ENCODE measurements around the gene ROR1.
"Not testable (repeated sequence)": the region's sequence is repeated elsewhere in the genome, so short reads cannot be mapped to it uniquely, and the experiment has no call there.

ROR1 gene

DNA sequence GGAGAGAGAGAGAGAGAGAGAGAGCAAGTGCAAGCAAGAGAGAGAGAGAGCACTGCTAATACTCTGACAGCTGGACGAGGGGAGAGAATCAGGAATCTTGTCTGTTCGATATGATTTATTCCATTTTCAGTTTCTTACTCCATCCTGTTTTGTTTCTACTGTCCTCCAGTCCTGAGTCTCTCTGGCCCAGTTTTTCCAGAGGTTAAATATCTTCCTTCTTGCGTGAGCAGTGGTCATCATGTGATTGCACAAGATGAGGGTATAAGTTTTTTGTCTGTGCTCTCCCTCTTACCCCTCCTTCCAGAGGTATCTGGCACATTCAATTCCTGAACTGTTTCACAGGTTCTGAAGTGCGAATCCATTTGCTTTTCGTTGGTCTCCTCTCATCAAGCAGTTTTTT is 446.4 kb downstream of the ROR1 start:
- ATAC-seq (ENCODE audit: low read depth) (no peak), DNase-seq (ENCODE audit: low spot score in 2 of 2) (no peak)
- Mint-ChIP-seq H3K4me3 (no peak overlapping the region), H3K9me3 (no peaks in the 10 kb centered on the region), H3K4me1 (no peaks in the 10 kb centered on the region), H3K27ac (no peak overlapping the region), H3K36me3 (no peaks in the 10 kb centered on the region), H3K27me3 (peaks cover 10% of the 10 kb centered on the region)

DNA sequence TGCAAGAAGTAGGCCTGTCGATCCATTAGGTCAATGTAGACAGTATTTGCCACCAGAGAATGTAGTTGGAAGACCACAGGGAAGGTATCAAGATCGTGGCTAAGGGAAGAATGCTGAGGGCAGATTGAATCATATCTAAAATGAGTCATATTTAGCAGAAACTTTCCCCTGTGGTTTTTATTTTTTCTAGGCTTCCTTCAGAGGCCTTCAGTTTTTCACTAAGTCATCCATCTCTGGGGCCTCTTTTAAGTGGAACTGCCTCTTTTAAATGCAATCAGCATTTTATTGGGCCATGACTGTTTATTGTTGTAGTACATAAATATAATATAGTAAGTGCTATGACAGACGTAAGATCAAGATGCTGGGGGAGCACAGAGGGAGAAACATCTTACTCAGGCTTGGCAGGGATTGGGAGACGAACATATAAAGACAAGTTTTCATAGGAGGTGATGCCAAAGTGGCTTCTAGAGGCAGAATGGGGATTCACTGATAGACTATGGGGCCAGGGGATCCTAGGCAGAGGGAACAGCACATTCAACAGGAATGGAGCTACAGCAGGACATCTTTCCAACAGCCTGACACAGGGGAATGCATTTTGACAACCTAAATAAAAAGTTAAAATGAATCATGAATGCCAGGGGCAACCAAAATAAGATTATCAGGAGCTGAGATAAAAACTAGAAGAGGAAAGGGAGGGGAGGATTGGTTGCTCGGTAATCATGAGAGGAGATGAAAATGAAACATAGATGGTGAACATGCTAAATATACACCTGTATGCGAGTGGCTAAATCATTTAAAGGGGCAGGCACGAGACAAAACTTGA is 449.7 kb downstream of the ROR1 start:
- ATAC-seq (ENCODE audit: low read depth), result no peak
- Mint-ChIP-seq H3K4me1 (no peaks in the 10 kb centered on the region), H3K27ac (no peak overlapping the region), H3K36me3 (no peaks in the 10 kb centered on the region), H3K4me3 (no peak overlapping the region), H3K27me3 (peaks cover 9% of the 10 kb centered on the region), H3K9me3 (no peaks in the 10 kb centered on the region)
- DNase-seq (ENCODE audit: low spot score in 2 of 2), result no peak

DNA sequence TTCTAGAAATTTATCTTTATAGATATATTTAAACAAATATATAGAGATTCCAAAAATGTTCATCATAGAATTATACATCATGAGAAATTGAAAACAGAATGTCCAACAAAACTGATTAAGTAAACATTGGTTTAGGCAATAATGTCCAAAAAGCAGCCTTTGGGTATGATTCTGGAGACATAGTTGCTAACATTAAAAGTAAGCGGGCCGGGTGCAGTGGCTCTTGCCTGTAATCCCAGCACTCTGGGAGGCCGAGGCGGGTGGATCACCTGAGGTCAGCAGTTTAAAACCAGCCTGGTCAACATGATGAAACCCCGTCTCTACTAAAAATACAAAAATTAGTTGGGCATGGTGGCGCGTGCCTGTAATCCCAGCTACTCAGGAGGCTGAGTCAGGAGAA is 450.4 kb downstream of the ROR1 start:
- H3K27ac Mint-ChIP-seq; H3K4me1 Mint-ChIP-seq; H3K9me3 Mint-ChIP-seq; DNase-seq (ENCODE audit: low spot score in 2 of 2); H3K4me3 Mint-ChIP-seq; H3K27me3 Mint-ChIP-seq; ATAC-seq (ENCODE audit: low read depth); H3K36me3 Mint-ChIP-seq: not testable (repeated sequence)

DNA sequence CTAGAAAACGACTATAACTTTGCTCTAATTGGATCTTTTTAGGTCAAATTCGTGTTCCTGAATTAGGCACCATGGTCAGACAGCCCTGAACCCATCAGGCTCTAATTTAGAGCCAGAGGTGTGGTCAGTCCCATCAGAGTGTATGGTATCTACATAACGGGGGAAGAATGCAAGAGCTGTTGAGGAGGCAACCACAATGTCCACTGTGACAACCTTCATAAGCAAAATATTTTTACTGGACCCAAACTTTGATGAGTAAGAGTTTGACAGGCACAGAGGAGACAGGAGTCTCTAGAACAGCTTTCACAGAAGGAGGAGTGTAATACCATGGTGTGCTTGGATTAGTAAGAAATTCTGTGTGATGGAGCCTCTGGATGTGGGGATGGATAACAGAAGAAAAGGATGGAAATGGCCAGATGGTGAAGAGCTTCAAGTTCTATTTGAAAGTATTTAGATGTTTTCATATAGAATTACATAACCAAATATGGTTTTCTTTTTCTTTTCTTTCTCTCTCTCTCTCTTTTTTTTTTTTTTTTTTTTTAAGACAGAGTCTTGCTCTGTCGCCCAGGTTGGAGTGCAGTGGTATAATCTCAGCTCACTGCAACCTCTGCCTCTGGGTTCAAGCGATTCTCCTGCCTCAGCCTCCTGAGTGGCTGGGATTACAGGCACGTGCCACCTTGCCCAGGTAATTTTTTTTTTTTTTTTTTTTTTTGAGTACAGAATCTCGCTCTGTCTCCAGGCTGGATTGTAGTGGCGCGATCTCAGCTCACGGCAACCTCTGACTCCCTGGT is 454.5 kb downstream of the ROR1 start:
- H3K9me3 Mint-ChIP-seq, result no peaks in the 10 kb centered on the region
- H3K4me3 Mint-ChIP-seq, result no peak overlapping the region
- DNase-seq (ENCODE audit: low spot score in 2 of 2), result no peak
- peaks cover 6% of the 10 kb centered on the region for H3K27me3 Mint-ChIP-seq
- no peak overlapping the region for H3K27ac Mint-ChIP-seq
- ATAC-seq (ENCODE audit: low read depth), result no peak
- H3K4me1 Mint-ChIP-seq, result no peaks in the 10 kb centered on the region
- no peaks in the 10 kb centered on the region for H3K36me3 Mint-ChIP-seq

DNA sequence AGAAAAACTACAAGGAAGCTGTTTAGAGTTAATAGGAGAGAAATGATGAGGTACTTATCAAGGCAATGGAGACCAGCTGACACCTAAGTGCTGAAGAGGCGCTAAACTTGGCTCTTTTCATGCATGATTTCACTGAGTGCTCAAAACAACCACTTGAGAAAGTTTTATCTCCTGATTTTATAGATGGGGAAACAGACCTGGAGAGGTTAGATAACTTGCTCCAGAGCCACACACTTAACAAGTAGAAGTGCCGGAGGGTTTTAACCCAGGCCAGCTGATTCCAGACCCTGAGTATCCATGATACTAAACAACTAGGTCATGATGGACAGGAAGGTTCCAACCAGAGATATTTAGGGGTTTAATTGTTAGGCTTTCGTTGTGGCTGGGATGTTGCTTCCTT is 455.5 kb downstream of the ROR1 start:
- Mint-ChIP-seq H3K4me3 (no peak overlapping the region), H3K36me3 (no peaks in the 10 kb centered on the region), H3K27ac (no peak overlapping the region), H3K9me3 (no peaks in the 10 kb centered on the region), H3K27me3 (peaks cover 9% of the 10 kb centered on the region), H3K4me1 (no peaks in the 10 kb centered on the region)
- DNase-seq (ENCODE audit: low spot score in 2 of 2) (no peak), ATAC-seq (ENCODE audit: low read depth) (no peak)

Data from memory B cell (primary cell).